HG02763 (cell line): Measurements from ENCODE around the gene PNO1.
"Not testable (repeated sequence)": the region's sequence is repeated elsewhere in the genome, so short reads cannot be mapped to it uniquely, and the experiment has no call there.

Experiments
- ATAC-seq: cut with Tn5 transposase; IDR thresholded peaks from one replicate; pipeline ENCODE4 v1.9.1; 2021; ENCODE audit warnings: mild to moderate bottlenecking, moderate library complexity; ENCODE audit not compliant: unreplicated experiment

The PNO1 gene

DNA sequence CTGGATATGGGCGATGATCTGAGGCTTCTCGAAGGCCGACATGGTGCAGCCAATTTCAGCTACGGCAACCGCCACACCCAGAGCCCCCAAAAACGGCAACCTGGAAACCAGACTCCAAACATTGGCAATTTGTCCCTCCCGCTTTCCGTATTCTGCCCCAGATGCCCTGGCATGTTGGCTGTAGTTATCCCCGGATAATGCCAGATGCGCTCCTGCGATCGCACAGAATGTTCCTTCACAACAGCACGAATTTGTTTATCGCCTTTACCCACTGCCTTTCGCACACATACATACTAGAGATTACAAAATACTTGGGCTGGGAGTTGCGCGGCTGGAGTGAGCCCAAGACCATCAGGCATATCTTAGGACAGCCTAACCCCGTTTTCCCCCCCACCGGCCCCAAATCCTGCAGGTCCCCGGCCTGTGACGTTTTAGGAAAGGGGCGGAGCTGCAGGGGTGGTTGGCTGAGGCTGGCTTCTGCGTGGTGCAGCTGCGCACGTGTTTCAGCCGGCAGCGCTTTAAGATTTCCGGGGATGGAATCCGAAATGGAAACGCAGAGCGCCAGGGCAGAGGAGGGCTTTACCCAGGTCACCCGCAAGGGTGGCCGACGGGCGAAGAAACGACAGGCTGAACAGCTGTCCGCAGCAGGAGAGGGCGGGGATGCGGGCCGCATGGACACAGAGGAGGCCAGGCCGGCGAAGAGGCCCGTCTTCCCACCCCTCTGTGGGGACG, at the start of gene PNO1:
Gene PNO1, plus strand, starts transcription at position 487 of the 732 bp plus-strand sequence. Its CDS starts 47 bp downstream, at position 534.
- ATAC-seq, result peak; percentile 87

- ATAC-seq, result no peak
These were observed 49.6 kb upstream of the PNO1 start for GRCh38 chr2:68108120-68108519.

DNA sequence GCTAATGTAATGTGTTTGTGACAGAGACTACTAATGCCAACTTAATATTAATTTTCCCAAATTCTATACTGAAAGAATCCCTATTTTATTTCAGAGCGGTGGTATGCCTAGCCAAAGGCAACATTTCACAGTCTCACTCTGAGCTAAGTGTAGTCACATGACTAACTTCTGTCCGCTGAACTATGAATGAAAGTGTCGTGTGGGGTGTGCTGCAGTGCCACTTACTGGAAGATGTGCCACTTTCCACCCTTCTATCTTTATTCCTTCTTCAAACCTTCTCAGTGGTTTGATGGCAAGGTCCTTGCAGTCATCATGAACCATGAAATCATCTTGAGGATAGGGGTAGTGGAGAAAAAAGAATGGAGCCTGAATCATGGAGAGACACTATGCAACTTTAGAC, 47.6 kb upstream of the PNO1 start:
- ATAC-seq, result peak; percentile 80

- ATAC-seq, result no peak
These were observed 41.7 kb upstream of the PNO1 start for GRCh38 chr2:68115965-68116364.

DNA sequence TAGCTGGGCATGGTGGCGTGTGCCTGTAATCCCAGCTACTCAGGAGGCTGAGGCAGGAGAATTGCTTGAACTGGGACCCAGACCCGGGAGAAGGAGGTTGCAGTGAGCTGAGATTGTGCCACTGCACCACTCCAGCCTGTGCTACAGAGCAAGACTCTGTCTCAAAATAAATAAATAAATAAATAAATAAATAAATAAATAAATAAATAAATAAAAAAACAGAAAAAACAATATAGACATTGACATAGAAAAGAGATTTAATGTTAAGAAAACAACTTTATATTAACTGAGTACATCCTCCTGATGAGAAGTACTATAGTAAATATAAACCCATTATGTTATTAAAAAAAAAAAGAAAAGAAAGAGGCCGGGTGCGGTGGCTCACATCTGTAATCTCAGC, 39.8 kb upstream of the PNO1 start:
- not testable (repeated sequence) for ATAC-seq

- ATAC-seq, result no peak
These were observed 38.9 kb upstream of the PNO1 start for GRCh38 chr2:68118816-68119215.

- no peak for ATAC-seq
These were observed 38.2 kb upstream of the PNO1 start for GRCh38 chr2:68119504-68119903.

DNA sequence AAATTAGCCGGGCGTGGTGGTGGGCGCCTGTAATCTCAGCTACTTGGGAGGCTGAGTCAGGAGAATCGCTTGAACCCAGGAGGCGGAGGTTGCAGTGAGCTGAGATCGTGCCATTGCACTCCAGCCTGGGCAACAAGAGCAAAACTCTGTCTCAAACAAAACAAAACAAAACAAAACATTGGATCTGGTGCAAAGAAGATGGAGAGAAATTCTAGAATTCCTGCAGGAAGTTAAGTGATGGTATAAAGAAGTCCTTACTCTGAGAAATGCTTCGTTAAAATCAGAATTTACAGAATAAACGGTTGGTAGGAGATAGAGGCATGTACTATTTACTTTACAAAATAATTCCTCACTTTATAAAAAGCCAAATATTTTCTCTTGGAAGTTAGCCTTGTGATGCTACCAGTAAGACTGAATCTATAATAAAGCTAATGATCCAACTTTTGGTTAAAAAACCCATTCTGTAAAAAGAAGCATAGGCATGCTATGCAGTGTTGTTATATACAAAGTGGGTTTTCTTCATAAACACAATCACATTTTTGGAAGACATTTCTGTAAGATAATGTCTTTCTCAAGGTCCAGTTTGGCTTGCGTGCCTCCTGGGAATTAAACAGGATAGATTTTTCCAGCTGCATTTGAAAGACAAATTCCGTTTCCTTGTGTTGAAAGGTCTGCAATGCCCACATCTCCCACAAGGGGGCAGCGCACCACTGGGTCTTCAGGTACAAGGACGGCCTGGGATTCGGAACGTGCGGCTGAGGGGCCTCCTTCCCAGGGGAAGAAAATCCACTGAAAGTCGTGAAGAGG, 35.6 kb upstream of the PNO1 start:
- ATAC-seq, result no peak

GRCh38 chr2:68122680-68122964, 35.1 kb upstream of the PNO1 start:
- ATAC-seq, result no peak

- no peak for ATAC-seq
These were observed 33.4 kb upstream of the PNO1 start for GRCh38 chr2:68124321-68124720.

DNA sequence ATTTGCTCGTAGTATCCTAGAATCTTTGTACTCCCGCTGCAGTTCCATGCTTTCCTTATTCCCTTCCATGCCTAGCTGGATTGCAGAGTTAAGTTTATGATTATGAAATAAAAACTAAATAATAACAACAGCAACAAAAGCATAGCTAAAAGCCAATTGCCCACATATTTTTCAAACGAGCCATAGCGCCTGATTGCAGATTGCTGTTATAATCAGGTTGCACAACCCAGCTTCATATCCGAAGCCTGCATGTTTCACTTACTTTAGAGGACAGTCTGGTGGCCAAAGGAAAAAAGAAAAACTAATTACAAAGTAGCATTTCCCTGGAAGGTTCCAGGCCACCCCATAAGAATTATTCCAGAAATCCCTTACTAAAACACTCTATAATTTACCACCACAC, 31.9 kb upstream of the PNO1 start:
- ATAC-seq, result no peak

DNA sequence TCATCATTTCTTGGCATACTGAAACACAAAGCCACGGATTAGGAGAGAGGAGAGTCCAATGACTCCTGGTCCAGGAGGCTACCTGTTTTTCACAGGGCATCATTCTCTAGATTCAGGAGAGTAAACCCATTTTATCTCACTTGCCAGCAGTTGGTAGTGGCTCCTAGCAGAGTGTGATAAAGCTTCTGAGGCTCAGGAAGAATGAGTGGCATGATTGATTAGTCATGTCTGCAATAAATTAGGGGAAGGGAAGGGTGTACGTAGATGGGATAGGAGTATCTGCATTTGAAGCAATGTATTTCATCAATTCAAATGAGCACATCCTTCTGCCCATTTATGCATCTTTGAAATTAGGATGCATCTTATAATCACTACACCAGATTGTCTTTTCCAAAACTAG, 31.1 kb upstream of the PNO1 start:
- no peak for ATAC-seq

GRCh38 chr2:68127358-68128242, 30.1 kb upstream of the PNO1 start:
- no peak for ATAC-seq

DNA sequence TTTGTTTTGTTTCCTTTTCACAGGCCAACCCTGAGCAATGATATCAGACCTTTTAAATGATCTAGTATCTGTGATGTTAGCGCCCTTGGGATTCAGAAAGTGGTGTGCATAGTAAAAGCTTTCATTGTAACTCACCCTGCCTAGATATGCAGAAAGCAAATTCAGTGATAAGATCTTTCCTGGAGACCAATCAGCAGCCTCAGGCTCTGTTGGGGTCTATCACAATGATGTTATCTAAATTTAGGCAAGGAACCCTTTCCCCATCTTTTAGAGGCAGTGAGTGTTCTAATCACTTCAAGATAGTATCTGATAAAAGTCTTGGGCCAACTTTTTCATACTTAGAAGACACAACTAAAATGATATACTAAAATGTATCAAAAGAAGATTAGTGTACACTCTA, 23.6 kb upstream of the PNO1 start:
- no peak for ATAC-seq

DNA sequence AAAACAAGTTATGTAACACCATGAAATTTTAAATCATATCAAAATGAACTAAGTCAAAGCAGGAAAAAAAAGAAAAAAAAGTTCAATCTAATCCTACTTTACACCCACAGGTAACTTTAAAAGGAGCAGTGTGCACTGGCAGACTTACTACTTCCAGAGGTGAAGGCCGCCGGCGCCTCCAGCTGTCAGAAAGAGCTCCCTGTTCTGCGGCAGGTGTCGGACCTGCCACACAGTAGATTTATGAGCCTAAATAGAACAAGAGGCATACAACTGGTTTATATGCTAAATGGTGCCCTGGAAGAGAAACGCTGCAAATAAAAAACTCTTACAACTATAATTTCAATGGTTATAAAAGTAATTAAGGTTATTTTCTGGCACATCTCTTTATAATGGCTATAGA, 23.1 kb upstream of the PNO1 start:
- no peak for ATAC-seq

GRCh38 chr2:68135448-68136320, 22.0 kb upstream of the PNO1 start:
- ATAC-seq, result no peak

DNA sequence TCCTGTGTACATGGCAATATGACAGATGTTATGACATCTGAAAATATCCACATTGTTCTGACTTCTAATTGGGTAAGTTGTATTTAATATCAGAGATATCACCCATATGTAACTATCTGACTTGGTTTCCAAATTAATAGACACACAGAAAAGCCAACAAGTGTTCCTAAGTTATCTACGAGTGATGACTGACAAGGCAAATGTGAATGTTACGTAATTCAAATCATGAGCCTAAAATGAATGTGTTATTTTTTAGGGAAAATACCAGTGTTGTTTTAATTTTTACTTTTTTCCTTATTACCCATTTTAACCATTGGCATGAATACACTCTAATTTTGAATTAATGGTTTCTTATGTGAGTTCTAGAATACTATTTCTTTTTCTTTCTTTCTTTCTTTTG, 15.8 kb upstream of the PNO1 start:
- no peak for ATAC-seq

GRCh38 chr2:68151037-68151436, 6.7 kb upstream of the PNO1 start:
- ATAC-seq, result no peak

DNA sequence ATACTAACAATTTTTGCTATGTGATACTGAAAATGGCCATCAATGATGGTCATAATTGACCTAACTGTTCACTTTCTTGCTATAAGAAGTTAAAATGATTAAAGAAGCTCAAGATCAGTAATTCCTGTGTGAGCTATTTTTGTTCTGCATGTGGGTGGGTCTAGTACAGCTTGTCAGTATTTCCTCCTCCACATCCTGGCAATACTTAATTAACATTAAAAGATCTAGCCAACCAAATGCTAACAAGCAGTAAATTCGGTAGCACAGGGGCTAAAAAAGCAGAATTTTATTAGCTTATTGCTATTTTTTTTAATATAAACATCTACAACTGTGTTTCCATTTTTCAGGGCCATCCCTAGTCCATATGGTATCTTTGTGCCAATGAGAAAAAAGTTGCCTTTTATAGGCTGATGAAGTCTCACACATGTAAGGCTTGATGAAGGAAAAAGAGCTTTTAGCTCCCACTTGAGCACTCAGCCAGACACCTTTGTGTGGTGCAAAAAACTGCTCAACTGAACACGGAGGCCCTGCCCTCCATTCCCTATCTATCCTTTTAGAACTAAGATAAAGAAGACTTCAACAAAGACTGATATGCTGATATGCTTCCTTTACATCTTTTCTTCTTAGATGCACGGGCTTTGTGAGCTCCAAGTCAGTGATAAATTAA, 4.9 kb upstream of the PNO1 start:
- ATAC-seq, result no peak

DNA sequence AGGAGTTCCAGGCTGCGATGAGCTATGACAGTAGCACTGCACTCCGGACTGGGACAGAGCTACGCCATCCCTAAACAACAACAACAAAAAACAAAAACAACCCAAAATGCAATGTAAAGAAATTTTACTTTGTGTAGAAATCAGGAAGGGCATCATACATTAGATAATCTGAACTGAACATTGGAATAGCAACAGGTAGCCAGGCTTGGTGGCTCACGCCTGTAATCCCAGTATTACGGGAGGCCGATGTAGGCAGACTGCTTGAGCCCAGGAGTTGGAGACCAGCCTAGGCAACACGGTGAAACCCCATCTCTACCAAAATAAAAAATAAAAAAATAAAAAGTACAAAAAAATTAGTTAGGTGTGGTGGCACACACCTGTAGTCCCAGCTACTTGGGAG, 2.1 kb upstream of the PNO1 start:
- no peak for ATAC-seq
